Left ventricle myocardium inferior (tissue), 1 donor: ENCODE data around the gene CDH4. TPM values are rescaled to one million over a fixed set of nuclear protein-coding genes. Genes with fewer than 3 reads are reported as not detected.

Experiments used
- DNase-seq: peaks from one replicate; pipeline ENCODE4 v3.0.0-alpha.2; 2020
- H3K27ac ChIP-seq: fragments of 200-600 bp; replicated peaks from 2 replicates; pipeline ENCODE4 v1.8.0; 2021
- H3K27me3 ChIP-seq: fragments of 200-600 bp; 2 replicates; pipeline ENCODE4 v1.8.0; 2021; ENCODE audit warnings: low read depth
- H3K36me3 ChIP-seq: fragments of 200-600 bp; 2 replicates; pipeline ENCODE4 v1.8.0; 2021
- H3K4me1 ChIP-seq: fragments of 200-600 bp; 2 replicates; pipeline ENCODE4 v1.8.0; 2021
- H3K4me3 ChIP-seq: fragments of 200-600 bp; 2 replicates; pipeline ENCODE4 v1.8.0; 2021; ENCODE audit warnings: mild to moderate bottlenecking, moderate library complexity
- H3K9me3 ChIP-seq: fragments of 200-600 bp; replicated peaks from 2 replicates; pipeline ENCODE4 v1.8.0; 2021
- CTCF ChIP-seq: fragments of 200-600 bp; IDR thresholded peaks from 2 replicates; pipeline ENCODE4 v1.8.0; 2021; ENCODE audit warnings: antibody characterized with exemption, mild to moderate bottlenecking, borderline replicate concordance
- intact Hi-C: fragments of 100-400 bp; cut with micrococcal nuclease; formaldehyde crosslinking; loops from one replicate; pipeline ENCODE4 v1.11.0; 2022
- total RNA-seq: library from RNA; stranded (reverse); fragmentation: NEBNext Ultra II Directional; extraction: Animal tissue kit (Norgen Biotek cat#: 25700); gene quantifications from one replicate; pipeline ENCODE4 v1.2.1, GENCODE V29; 2021
- donor health status: DM: no; HTN: yes; CAD: no; lungs with severe emphysema.

CDH4 gene
- total RNA-seq, 1 donor from 2014 or later = 0.05 TPM

DNA sequence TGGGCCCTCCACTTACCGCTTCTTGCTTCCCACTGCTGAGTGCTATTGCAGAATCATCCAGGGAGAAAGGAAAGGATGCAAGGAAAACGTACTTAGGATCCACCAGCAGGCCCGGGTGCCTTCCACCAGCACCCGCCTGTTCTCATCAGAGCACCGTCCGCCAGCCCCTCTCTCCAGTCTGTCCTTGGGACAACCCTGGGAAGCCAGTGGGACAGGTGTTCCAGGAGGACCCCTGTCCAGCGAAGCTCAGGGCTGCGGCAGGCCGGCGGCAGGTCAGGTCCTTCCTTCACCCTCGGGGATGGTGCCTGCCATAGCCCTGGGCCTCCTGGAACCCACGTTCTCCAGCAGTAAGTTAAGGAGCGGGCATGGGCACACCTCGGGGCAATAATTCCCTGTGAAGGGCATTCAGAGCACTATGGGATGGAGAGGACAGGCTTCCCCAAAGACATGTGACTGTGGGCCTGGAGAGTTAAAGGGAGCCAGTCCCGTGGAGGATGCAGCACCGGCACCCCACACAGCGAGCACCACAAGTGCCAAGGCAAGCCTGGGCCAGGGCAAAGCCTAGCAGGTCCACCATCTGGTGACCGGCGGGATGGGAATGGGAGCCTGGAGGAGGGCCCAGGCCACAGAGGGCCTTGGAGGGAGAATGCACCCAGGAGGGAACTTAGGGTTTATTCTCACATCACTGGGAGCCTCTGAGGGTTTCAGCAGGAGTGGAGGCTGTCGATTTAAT, 416.9 kb downstream of the CDH4 start:
- TF ChIP-seq CTCF = no peak
- H3K4me1 ChIP-seq = no peaks in the 10 kb centered on the region
- peaks cover 80% of the 10 kb centered on the region for H3K27me3 ChIP-seq
- no peak overlapping the region for H3K27ac ChIP-seq
- intact Hi-C loops = no loop called here
- no peaks in the 10 kb centered on the region for H3K36me3 ChIP-seq
- no peaks in the 10 kb centered on the region for H3K9me3 ChIP-seq
- DNase-seq = no peak
- no peak overlapping the region for H3K4me3 ChIP-seq

- DNase-seq = no peak
- Histone ChIP-seq H3K9me3 (no peaks in the 10 kb centered on the region), H3K4me3 (no peak overlapping the region), H3K27me3 (peaks cover 72% of the 10 kb centered on the region), H3K4me1 (no peaks in the 10 kb centered on the region), H3K27ac (no peak overlapping the region), H3K36me3 (no peaks in the 10 kb centered on the region)
- intact Hi-C loops = no loop called here
- TF ChIP-seq CTCF = no peak
These were observed 418.2 kb downstream of the CDH4 start for GRCh38 chr20:61670274-61670673.

GRCh38 chr20:61671559-61671958, 419.5 kb downstream of the CDH4 start:
- H3K9me3 ChIP-seq = no peaks in the 10 kb centered on the region
- H3K36me3 ChIP-seq = no peaks in the 10 kb centered on the region
- no peaks in the 10 kb centered on the region for H3K4me1 ChIP-seq
- DNase-seq = no peak
- no peak overlapping the region for H3K4me3 ChIP-seq
- no peak for TF ChIP-seq CTCF
- no peak overlapping the region for H3K27ac ChIP-seq
- H3K27me3 ChIP-seq = peaks cover 69% of the 10 kb centered on the region
- intact Hi-C loops = no loop called here

GRCh38 chr20:61673152-61673847, 421.2 kb downstream of the CDH4 start:
- TF ChIP-seq CTCF = no peak
- H3K4me3 ChIP-seq = no peak overlapping the region
- no peaks in the 10 kb centered on the region for H3K9me3 ChIP-seq
- peaks cover 63% of the 10 kb centered on the region for H3K27me3 ChIP-seq
- no peak overlapping the region for H3K27ac ChIP-seq
- no peak for DNase-seq
- no peaks in the 10 kb centered on the region for H3K36me3 ChIP-seq
- H3K4me1 ChIP-seq = no peaks in the 10 kb centered on the region
- intact Hi-C loops = no loop called here

GRCh38 chr20:61674121-61674520, 422.1 kb downstream of the CDH4 start:
- no peak for TF ChIP-seq CTCF
- Histone ChIP-seq H3K27me3 (peaks cover 61% of the 10 kb centered on the region), H3K4me1 (no peaks in the 10 kb centered on the region), H3K36me3 (no peaks in the 10 kb centered on the region), H3K4me3 (no peak overlapping the region), H3K27ac (no peak overlapping the region), H3K9me3 (no peaks in the 10 kb centered on the region)
- intact Hi-C loops = no loop called here
- no peak for DNase-seq
